Subcutaneous adipose tissue (tissue), 4 donors: Measurements from ENCODE around the gene MAGI1. TPM values are rescaled to one million over a fixed set of nuclear protein-coding genes. Genes with fewer than 3 reads are reported as not detected.

Experiments used
- CTCF ChIP-seq: fragments of 450-650 bp; IDR thresholded peaks from one replicate; pipeline ENCODE4 v1.5.1; 2016; ENCODE audit warnings: low read depth, mild to moderate bottlenecking, control low read depth, antibody characterized with exemption, moderate library complexity
- total RNA-seq, 4 donors: library from RNA; depleted of rRNA; stranded (reverse); fragments of >200 nt; gene quantifications; one replicate each; pipeline ENCODE4 v1.1.0, GENCODE V29; 2016

The MAGI1 gene
- total RNA-seq, 4 donors from 2014 or later = 15.3 to 56.9 (median 35.4) TPM

- no peak for TF ChIP-seq CTCF
Measured at GRCh38 chr3:65413891-65414290, 624.8 kb downstream of the MAGI1 start.

- no peak for TF ChIP-seq CTCF
Measured at GRCh38 chr3:65412588-65412987, 626.1 kb downstream of the MAGI1 start.

- no peak for TF ChIP-seq CTCF
Measured at GRCh38 chr3:65411367-65411766, 627.4 kb downstream of the MAGI1 start.

- TF ChIP-seq CTCF = no peak
Measured at GRCh38 chr3:65409176-65409569, 629.5 kb downstream of the MAGI1 start.

- no peak for TF ChIP-seq CTCF
Measured at GRCh38 chr3:65408531-65409175, 630.1 kb downstream of the MAGI1 start.

GRCh38 chr3:65406470-65406869 is 632.2 kb downstream of the MAGI1 start:
- no peak for TF ChIP-seq CTCF

- TF ChIP-seq CTCF = no peak
Measured at GRCh38 chr3:65402597-65402996, 636.1 kb downstream of the MAGI1 start.
